ENCODE results near the gene PSMD11. TPM values are rescaled to one million over a fixed set of nuclear protein-coding genes. Genes with fewer than 3 reads are reported as not detected.
A peak's percentile ranks its signal among the peaks of the same experiment; 100 is the strongest.

Gene PSMD11
- total RNA-seq, 1 experiment from 2014 or later, result 212 TPM

- in situ Hi-C loops (cut with HindIII; ENCODE audit: low pct_unique_long_range_greater_than_20kb, low sequenced_read_pairs) (no loop called here), intact Hi-C loops (cut with micrococcal nuclease; ENCODE audit: unreplicated experiment) (no loop called here)
- no peaks in the 10 kb centered on the region for H3K9me3 ChIP-seq (ENCODE audit: control insufficient read depth, insufficient read depth, low read depth, low read length)
- ChIA-PET POLR2A (no interaction called here), CTCF (no interaction called here)
- peaks cover 11% of the 10 kb centered on the region for H3K4me1 ChIP-seq (ENCODE audit: control insufficient read depth, insufficient read depth, low read length)
- ATAC-seq (no peak), DNase-seq (ENCODE audit: low read depth, low spot score) (no peak)
- H3K27ac ChIP-seq (ENCODE audit: low read length), result no peak overlapping the region
- H3K4me3 ChIP-seq (ENCODE audit: low read depth in 2 of 2, low read length in 2 of 2), result no peak overlapping the region
- peaks cover 11% of the 10 kb centered on the region for H3K36me3 ChIP-seq (ENCODE audit: control insufficient read depth, insufficient read depth, low read length)
- TF ChIP-seq, protein P1, sequence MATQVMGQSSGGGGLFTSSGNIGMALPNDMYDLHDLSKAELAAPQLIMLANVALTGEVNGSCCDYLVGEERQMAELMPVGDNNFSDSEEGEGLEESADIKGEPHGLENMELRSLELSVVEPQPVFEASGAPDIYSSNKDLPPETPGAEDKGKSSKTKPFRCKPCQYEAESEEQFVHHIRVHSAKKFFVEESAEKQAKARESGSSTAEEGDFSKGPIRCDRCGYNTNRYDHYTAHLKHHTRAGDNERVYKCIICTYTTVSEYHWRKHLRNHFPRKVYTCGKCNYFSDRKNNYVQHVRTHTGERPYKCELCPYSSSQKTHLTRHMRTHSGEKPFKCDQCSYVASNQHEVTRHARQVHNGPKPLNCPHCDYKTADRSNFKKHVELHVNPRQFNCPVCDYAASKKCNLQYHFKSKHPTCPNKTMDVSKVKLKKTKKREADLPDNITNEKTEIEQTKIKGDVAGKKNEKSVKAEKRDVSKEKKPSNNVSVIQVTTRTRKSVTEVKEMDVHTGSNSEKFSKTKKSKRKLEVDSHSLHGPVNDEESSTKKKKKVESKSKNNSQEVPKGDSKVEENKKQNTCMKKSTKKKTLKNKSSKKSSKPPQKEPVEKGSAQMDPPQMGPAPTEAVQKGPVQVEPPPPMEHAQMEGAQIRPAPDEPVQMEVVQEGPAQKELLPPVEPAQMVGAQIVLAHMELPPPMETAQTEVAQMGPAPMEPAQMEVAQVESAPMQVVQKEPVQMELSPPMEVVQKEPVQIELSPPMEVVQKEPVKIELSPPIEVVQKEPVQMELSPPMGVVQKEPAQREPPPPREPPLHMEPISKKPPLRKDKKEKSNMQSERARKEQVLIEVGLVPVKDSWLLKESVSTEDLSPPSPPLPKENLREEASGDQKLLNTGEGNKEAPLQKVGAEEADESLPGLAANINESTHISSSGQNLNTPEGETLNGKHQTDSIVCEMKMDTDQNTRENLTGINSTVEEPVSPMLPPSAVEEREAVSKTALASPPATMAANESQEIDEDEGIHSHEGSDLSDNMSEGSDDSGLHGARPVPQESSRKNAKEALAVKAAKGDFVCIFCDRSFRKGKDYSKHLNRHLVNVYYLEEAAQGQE (IDR thresholded peaks at IDR 0.05; ENCODE audit: insufficient read depth in 1 of 2, low read depth in 2 of 2, low read length in 1 of 2), result no peak
- no peak for TF ChIP-seq CTCF (IDR thresholded peaks at IDR 0.05)
- TF ChIP-seq TCF7L2 (IDR thresholded peaks at IDR 0.05; ENCODE audit: low read depth, low read length), result no peak
- TF ChIP-seq SIN3A (IDR thresholded peaks at IDR 0.05; ENCODE audit: borderline replicate concordance, insufficient read depth, low read depth, low read length), result no peak
- TF ChIP-seq POLR2AphosphoS5 (IDR thresholded peaks at IDR 0.05; ENCODE audit: low read depth, low read length), result no peak
- no TSS peak for BruUV-seq (replicated peaks)
- H3K27me3 ChIP-seq (ENCODE audit: control insufficient read depth, insufficient read depth, low read length), result no peaks in the 10 kb centered on the region
Measured at GRCh38 chr17:32441886-32442285, 2.4 kb upstream of the PSMD11 start.

GRCh38 chr17:32443827-32444300 lies 446 bp upstream of the PSMD11 start:
- Histone ChIP-seq H3K4me1 (ENCODE audit: control insufficient read depth, insufficient read depth, low read length) (peaks cover 13% of the 10 kb centered on the region), H3K27me3 (ENCODE audit: control insufficient read depth, insufficient read depth, low read length) (no peaks in the 10 kb centered on the region), H3K9me3 (ENCODE audit: control insufficient read depth, insufficient read depth, low read depth, low read length) (no peaks in the 10 kb centered on the region), H3K4me3 (ENCODE audit: low read depth in 2 of 2, low read length in 2 of 2) (peak overlapping the region; percentile 64 to 99), H3K36me3 (ENCODE audit: control insufficient read depth, insufficient read depth, low read length) (peaks cover 23% of the 10 kb centered on the region), H3K27ac (ENCODE audit: low read length) (no peak overlapping the region; the same call in 1 of the 2 replicates)
- in situ Hi-C loops (cut with HindIII; ENCODE audit: low pct_unique_long_range_greater_than_20kb, low sequenced_read_pairs), result no loop called here
- TF ChIP-seq SIN3A (IDR thresholded peaks at IDR 0.05; ENCODE audit: borderline replicate concordance, insufficient read depth, low read depth, low read length), result no peak
- TF ChIP-seq POLR2AphosphoS5 (IDR thresholded peaks at IDR 0.05; ENCODE audit: low read depth, low read length), result no peak
- TF ChIP-seq CTCF (IDR thresholded peaks at IDR 0.05), result no peak
- TF ChIP-seq TCF7L2 (IDR thresholded peaks at IDR 0.05; ENCODE audit: low read depth, low read length), result no peak
- TF ChIP-seq, protein P1 (IDR thresholded peaks at IDR 0.05; ENCODE audit: insufficient read depth in 1 of 2, low read depth in 2 of 2, low read length in 1 of 2), result no peak
- CTCF ChIA-PET, result interaction anchor here (0.7 to 1.2 kb wide), 5 partner anchors 10 to 466 kb away, joined by 3 to 4 read pairs (median 4); no protein-coding TSS in a partner anchor
- ATAC-seq (peak; percentile 40), DNase-seq (ENCODE audit: low read depth, low spot score) (no peak)
- BruUV-seq (replicated peaks), result no TSS peak
- intact Hi-C loops (cut with micrococcal nuclease; ENCODE audit: unreplicated experiment), result no loop called here
- POLR2A ChIA-PET, result interaction anchor here (1.1 kb wide), 1 partner anchor 93 kb away, joined by 6 read pairs; no protein-coding TSS in a partner anchor

Measured in Panc1 (cell line).